Stimulated activated CD4-positive, alpha-beta T cell treated with anti-CD3 and anti-CD28 coated beads, Interleukin-4, amount 100 ng/mL, for 1 hour (primary cell): ENCODE data around the gene STARD9.
"Not testable (repeated sequence)": the region's sequence is repeated elsewhere in the genome, so short reads cannot be mapped to it uniquely, and the experiment has no call there.

Experiments used
- DNase-seq: peaks from one replicate; pipeline ENCODE4 v3.0.0-alpha.2; 2020

Gene STARD9

GRCh38 chr15:42732095-42732827 is 156.9 kb downstream of the STARD9 start:
- no peak for DNase-seq

DNA sequence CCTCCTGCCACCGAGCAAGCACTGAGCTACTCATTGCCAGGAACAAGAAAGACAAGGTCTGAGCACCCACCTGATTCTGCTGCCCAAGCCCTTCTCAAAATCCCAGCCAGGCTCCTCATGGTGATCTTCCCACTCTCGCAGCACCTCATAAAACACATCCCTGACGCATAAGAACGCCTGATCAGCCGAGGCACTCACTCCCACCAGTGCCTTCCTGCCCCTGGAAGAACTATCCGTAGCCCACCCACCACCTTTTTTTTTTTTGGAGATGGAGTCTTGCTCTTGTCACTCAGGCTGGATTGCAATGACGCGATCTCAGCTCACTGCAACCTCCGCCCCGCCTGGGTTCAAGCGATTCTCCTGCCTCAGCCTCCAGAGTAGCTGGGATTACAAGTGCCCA is 157.6 kb downstream of the STARD9 start:
- no peak for DNase-seq

DNA sequence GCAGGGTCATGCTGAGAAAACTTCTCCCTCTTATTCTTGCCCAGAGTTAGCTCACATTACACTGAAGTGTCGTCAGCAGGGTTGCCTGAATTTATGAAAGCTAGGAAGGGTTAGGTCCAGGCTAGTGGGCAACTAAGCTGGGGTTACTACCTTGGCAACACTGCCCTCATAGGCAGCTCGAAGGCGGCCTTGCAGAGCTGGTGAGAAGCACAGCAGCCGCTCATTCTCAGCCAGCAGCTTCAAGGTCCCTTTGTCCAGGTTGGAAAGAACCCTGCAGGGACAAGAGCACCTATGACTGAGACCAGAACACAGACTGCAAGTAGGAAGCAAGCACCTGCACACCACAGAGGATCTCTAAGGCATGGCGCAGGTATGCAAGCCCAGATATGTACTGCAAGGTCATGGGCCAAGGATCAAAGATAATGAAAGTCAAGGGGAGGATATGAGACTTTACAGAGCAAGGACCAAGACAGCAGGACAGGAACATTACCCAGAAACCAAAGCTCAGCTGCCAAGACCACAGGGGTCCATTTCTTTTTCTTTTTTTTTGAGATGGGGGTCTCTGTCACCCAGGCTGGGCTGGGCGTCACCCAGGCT is 158.8 kb downstream of the STARD9 start:
- no peak for DNase-seq

GRCh38 chr15:42735382-42736165 is 160.2 kb downstream of the STARD9 start:
- no peak for DNase-seq

DNA sequence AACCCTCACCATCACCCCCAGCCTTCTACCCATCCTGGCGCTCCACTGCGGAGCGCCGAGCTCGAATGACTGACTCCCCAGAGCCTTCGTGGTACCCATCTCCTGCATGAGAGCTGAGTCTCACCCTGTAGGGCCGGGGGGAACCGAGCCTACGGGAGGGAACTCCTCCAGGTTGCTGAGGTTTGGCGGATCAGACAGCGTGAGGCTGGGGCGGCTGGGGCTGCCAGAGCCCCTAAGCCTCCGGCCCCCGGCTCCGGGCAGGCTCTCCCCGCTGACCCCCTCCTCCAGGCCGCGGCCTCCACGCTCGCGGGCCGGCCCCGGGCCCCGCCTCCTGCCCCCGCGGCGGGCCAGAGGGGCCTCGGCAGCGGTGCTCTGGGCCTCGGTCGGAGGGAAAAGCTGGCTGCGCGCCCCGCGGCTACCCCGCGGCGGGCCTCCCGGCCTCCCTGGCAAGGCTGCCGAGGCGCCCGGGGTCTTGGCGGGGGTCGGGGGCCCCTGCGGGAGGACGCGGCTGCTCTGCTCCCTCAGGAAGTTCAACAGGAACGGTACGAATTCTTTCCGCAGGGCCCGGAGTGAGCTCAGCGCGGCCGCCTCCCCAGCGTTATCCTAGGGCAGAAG is 160.9 kb downstream of the STARD9 start:
- DNase-seq: no peak

GRCh38 chr15:42736793-42737528 is 161.6 kb downstream of the STARD9 start, which contains the start of gene CDAN1:
TSS of gene CDAN1 (minus strand) at chr15:42737128. CDS start at chr15:42737102, 26 bp downstream.
- DNase-seq: peak; percentile 95

DNA sequence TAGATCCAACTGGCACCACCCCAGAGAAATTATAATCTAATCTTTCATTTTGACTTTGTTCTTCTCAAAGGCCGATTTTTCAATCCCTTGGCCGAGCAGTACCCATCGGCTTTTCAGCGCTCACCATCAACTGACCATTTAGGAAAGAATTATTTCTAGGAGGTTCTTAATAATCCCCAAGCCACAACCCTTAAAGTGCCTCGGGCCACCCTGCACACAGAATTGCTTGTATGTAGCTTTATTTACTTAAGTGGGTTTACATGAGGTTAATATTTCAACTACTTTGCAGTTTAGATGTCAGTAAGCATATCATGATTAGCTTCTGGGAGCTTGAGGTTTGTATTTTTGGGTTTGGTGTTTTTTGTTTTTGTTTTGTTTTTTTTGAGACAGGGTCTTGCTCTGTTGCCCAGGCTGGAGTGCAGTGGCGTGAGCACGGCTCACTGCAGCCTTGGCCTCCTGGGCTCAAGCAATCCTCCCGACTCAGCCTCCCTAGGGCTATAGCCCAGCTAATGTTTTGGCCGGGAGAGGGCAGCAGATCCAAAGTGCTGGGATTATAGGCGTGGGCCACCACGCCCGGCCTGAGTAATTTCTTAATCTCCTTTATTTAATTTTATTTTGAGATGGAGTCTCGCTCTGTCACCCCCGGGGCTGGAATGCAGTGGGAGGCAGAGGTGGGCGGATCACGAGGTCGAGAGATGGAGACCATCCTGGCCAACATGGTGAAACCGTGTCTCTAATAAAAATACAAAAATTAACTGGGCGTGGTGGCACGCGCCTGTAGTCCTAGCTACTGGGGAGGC is 162.3 kb downstream of the STARD9 start:
- no peak for DNase-seq

DNA sequence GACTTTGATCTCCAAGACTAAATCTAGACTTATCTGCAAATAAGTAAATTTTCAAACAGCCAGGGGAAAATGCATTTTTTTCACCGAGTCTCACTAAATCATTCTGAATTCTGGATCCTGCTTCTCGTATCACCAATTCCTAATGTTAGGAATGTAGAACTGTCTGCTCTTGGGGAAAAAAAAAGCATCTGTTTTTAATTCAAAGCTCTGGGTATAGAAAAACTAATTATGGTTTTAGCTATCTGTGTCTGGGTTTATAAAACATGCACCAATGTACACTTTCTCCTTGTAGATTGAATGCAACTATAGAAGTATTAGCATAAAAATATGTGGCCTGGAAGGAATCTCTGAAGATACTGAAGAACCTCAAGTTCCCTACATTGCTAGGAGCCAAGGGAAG is 166.3 kb downstream of the STARD9 start:
- DNase-seq: no peak

DNA sequence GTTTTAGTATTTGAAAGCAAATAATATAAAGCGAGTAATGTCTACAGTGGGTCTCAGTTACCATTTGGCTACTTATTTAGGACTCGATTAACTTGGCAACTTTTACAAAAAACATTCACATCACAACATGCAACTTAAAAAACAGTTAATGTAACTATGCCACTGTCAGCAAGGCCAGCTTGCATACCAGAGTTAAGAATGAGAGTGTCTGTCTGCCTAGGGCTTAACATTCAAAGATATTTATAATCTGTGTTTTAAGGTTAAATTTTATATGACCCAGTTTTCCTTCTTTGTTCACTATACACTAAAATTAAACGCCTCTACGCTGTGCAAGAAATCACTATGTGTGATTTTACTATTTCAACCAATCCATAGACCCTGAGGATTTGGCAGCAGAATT is 166.7 kb downstream of the STARD9 start:
- no peak for DNase-seq

GRCh38 chr15:42744195-42744594 is 168.8 kb downstream of the STARD9 start:
- no peak for DNase-seq

DNA sequence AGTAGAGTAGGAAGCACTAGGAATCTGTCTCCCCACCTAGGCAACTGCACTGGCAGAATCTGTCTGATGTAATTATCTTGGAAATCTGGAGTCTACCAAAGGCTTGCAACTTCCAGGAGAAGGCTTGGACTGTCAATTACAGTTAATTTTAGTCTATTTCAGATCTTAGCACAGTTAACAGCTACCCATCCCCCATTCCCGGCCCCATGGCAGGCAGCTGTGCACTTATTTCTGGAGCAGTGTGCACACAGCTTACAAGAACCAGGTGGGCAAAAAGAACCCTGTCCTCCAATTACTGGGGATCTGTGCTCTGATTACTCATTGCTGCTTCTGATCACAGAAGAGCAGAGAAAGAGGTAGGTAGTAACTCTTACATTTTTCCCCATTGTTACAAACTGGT is 173.9 kb downstream of the STARD9 start:
- no peak for DNase-seq

GRCh38 chr15:42750306-42750705 is 174.9 kb downstream of the STARD9 start:
- DNase-seq: no peak

GRCh38 chr15:42759093-42759492 is 183.7 kb downstream of the STARD9 start:
- DNase-seq: no peak

DNA sequence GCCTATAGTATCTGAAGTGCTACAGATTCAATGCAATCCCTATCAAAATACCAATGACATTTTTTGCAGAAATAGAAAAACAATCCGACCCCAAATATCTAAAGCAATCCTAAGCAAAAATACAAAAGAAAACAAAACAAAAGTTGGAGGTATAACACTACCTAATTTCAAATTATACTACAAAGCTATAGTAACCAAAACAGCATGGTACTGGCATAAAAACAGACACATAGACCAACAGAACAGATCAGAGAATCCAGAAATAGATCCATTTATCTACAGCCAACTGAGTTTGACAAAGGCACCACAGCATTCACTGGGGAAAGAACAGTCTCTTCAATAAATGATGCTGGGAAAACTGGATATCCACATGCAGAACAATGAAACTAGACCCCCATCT is 185.4 kb downstream of the STARD9 start:
- DNase-seq: no peak

DNA sequence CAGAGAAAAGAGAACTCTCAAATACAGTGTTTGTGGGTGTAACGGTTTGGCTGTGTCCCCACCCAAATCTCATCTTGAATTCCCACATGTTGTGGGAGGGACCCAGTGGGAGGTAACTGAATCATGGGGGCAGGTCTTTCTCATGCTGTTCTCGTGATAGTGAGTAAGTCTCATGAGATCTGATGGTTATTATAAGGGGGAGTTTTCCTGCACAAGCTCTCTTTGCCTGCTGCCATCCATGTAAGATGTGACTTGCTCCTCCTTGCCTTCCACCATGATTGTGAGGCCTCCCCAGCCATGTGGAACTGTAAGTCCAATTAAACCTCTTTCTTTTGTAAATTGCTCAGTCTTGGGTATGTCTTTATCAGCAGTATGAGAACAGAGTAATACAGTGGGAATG is 186.4 kb downstream of the STARD9 start:
- not testable (repeated sequence) for DNase-seq

- DNase-seq: not testable (repeated sequence)
Measured at GRCh38 chr15:42764154-42764731, 188.8 kb downstream of the STARD9 start.

DNA sequence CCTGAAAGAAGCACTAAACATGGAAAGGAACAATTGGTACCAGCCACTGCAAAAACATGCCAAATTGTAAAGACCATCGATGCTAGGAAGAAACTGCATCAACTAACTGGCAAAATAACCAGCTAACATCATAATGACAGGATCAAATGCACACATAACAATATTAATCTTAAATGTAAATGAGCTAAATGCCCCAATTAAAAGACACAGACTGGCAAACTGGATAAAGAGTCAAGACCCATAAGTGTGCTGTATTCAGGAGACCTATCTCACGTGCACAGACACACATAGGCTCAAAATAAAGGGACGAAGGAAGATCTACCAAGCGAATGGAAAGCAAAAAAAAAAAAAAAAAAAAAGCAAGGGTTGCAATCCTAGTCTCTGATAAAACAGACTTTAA is 190.7 kb downstream of the STARD9 start:
- DNase-seq: not testable (repeated sequence)
